WTC11 (cell line): ENCODE measurements around the gene GNG3. TPM values are rescaled to one million over a fixed set of nuclear protein-coding genes. Genes with fewer than 3 reads are reported as not detected.

Experiments
- EMX1 ChIP-seq: fragments of 250-450 bp; sonication (Bioruptor Pico); IDR thresholded peaks from 2 replicates; pipeline ENCODE4 v1.8.0; 2021; ENCODE audit warnings: mild to moderate bottlenecking
- ERG ChIP-seq: fragments of 250-450 bp; sonication (Bioruptor Pico); IDR thresholded peaks from 2 replicates; pipeline ENCODE4 v1.8.0; 2021; ENCODE audit warnings: mild to moderate bottlenecking
- FOXJ3 ChIP-seq: sonication (generic); formaldehyde crosslinking; IDR thresholded peaks from 2 replicates; pipeline ENCODE4 v1.9.0; 2021; ENCODE audit warnings: missing genetic modification reagents, mild to moderate bottlenecking, borderline replicate concordance
- FOXP1 ChIP-seq: sonication (generic); formaldehyde crosslinking; IDR thresholded peaks from 2 replicates; pipeline ENCODE4 v1.8.0; 2022; ENCODE audit warnings: missing genetic modification reagents, mild to moderate bottlenecking, moderate library complexity, borderline replicate concordance
- GABPB1 ChIP-seq: sonication (generic); formaldehyde crosslinking; IDR thresholded peaks from 2 replicates; pipeline ENCODE4 v1.8.1; 2023; ENCODE audit warnings: mild to moderate bottlenecking, missing genetic modification reagents
- HMGA2 ChIP-seq: fragments of 250-450 bp; sonication (Bioruptor Pico); IDR thresholded peaks from 2 replicates; pipeline ENCODE4 v1.4.0; 2021; ENCODE audit warnings: mild to moderate bottlenecking, moderate library complexity
- MXD4 ChIP-seq: fragments of 250-450 bp; sonication (Bioruptor Pico); IDR thresholded peaks from 2 replicates; pipeline ENCODE4 v1.8.0; 2021; ENCODE audit warnings: mild to moderate bottlenecking, moderate library complexity, borderline replicate concordance
- NFATC4 ChIP-seq: fragments of 250-450 bp; sonication (Bioruptor Pico); IDR thresholded peaks from 2 replicates; pipeline ENCODE4 v1.9.0; 2021; ENCODE audit warnings: mild to moderate bottlenecking
- TCF7 ChIP-seq: sonication (generic); formaldehyde crosslinking; IDR thresholded peaks from 2 replicates; pipeline ENCODE4 v1.8.0; 2022; ENCODE audit warnings: mild to moderate bottlenecking, low read depth, missing genetic modification reagents, moderate library complexity
- TEAD4 ChIP-seq: sonication (generic); formaldehyde crosslinking; IDR thresholded peaks from 2 replicates; pipeline ENCODE4 v1.8.0; 2022; ENCODE audit warnings: mild to moderate bottlenecking, missing genetic modification reagents
- TP53 ChIP-seq: sonication (generic); formaldehyde crosslinking; IDR thresholded peaks from 2 replicates; pipeline ENCODE4 v1.8.1; 2023; ENCODE audit warnings: mild to moderate bottlenecking, missing genetic modification reagents
- ZMAT4 ChIP-seq: fragments of 250-450 bp; sonication (Bioruptor Pico); IDR thresholded peaks from 2 replicates; pipeline ENCODE4 v1.9.0; 2021; ENCODE audit warnings: mild to moderate bottlenecking
- ZNF232 ChIP-seq: sonication (generic); formaldehyde crosslinking; IDR thresholded peaks from 2 replicates; pipeline ENCODE4 v1.8.0; 2022; ENCODE audit warnings: mild to moderate bottlenecking, missing genetic modification reagents
- ZNF281 ChIP-seq: sonication (generic); formaldehyde crosslinking; IDR thresholded peaks from 2 replicates; pipeline ENCODE4 v1.8.0; 2023; ENCODE audit warnings: mild to moderate bottlenecking, missing genetic modification reagents
- ZNF317 ChIP-seq: sonication (generic); formaldehyde crosslinking; IDR thresholded peaks from 2 replicates; pipeline ENCODE4 v1.8.1; 2023; ENCODE audit warnings: low read depth, mild to moderate bottlenecking, moderate library complexity, missing genetic modification reagents, borderline replicate concordance
- total RNA-seq: library from RNA; stranded (reverse); gene quantifications from 3 replicates; pipeline ENCODE4 v1.2.3, GENCODE V29; 2021
- TF ChIP-seq, protein P1 (sequence below): sonication (generic); formaldehyde crosslinking; IDR thresholded peaks from 2 replicates; pipeline ENCODE4 v1.8.0; 2022; ENCODE audit warnings: missing genetic modification reagents
- TF ChIP-seq, protein P2 (sequence below): sonication (generic); formaldehyde crosslinking; IDR thresholded peaks from 2 replicates; pipeline ENCODE4 v1.8.0; 2022; ENCODE audit warnings: mild to moderate bottlenecking, missing genetic modification reagents
- TF ChIP-seq, protein P3 (sequence below): fragments of 250-450 bp; sonication (Bioruptor Pico); IDR thresholded peaks from 2 replicates; pipeline ENCODE4 v2.1.2; 2022; ENCODE audit warnings: mild to moderate bottlenecking, moderate library complexity
- TF ChIP-seq, protein P4 (sequence below): sonication (generic); formaldehyde crosslinking; conservative IDR thresholded peaks from 2 replicates; pipeline ENCODE4 v1.8.1; 2023; ENCODE audit warnings: mild to moderate bottlenecking, low read depth, missing genetic modification reagents, moderate library complexity
- TF ChIP-seq, protein P5 (sequence below): fragments of 250-450 bp; sonication (Bioruptor Pico); conservative IDR thresholded peaks from 2 replicates; pipeline ENCODE4 v1.9.0; 2021; ENCODE audit warnings: mild to moderate bottlenecking
- TF ChIP-seq, protein P6 (sequence below): sonication (generic); formaldehyde crosslinking; conservative IDR thresholded peaks from 2 replicates; pipeline ENCODE4 v1.8.1; 2022; ENCODE audit warnings: mild to moderate bottlenecking, missing genetic modification reagents

The GNG3 gene
- total RNA-seq, 1 experiment from 2014 or later: 6.0 TPM

- TF ChIP-seq, protein P1, sequence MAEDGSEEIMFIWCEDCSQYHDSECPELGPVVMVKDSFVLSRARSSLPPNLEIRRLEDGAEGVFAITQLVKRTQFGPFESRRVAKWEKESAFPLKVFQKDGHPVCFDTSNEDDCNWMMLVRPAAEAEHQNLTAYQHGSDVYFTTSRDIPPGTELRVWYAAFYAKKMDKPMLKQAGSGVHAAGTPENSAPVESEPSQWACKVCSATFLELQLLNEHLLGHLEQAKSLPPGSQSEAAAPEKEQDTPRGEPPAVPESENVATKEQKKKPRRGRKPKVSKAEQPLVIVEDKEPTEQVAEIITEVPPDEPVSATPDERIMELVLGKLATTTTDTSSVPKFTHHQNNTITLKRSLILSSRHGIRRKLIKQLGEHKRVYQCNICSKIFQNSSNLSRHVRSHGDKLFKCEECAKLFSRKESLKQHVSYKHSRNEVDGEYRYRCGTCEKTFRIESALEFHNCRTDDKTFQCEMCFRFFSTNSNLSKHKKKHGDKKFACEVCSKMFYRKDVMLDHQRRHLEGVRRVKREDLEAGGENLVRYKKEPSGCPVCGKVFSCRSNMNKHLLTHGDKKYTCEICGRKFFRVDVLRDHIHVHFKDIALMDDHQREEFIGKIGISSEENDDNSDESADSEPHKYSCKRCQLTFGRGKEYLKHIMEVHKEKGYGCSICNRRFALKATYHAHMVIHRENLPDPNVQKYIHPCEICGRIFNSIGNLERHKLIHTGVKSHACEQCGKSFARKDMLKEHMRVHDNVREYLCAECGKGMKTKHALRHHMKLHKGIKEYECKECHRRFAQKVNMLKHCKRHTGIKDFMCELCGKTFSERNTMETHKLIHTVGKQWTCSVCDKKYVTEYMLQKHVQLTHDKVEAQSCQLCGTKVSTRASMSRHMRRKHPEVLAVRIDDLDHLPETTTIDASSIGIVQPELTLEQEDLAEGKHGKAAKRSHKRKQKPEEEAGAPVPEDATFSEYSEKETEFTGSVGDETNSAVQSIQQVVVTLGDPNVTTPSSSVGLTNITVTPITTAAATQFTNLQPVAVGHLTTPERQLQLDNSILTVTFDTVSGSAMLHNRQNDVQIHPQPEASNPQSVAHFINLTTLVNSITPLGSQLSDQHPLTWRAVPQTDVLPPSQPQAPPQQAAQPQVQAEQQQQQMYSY (CRISPR knock-in tag): peak; percentile 84
- TF ChIP-seq TCF7 (CRISPR knock-in tag): no peak
- TF ChIP-seq ERG (CRISPR knock-in tag): peak; percentile 89; the same call in 1 of the 2 replicates
- no peak; the same call in none of the 2 replicates for TF ChIP-seq FOXP1 (CRISPR knock-in tag)
- TF ChIP-seq NFATC4 (CRISPR knock-in tag): peak; percentile 96
- no peak for TF ChIP-seq TP53 (CRISPR knock-in tag)
- no peak for TF ChIP-seq FOXJ3 (CRISPR knock-in tag)
- TF ChIP-seq, protein P2, sequence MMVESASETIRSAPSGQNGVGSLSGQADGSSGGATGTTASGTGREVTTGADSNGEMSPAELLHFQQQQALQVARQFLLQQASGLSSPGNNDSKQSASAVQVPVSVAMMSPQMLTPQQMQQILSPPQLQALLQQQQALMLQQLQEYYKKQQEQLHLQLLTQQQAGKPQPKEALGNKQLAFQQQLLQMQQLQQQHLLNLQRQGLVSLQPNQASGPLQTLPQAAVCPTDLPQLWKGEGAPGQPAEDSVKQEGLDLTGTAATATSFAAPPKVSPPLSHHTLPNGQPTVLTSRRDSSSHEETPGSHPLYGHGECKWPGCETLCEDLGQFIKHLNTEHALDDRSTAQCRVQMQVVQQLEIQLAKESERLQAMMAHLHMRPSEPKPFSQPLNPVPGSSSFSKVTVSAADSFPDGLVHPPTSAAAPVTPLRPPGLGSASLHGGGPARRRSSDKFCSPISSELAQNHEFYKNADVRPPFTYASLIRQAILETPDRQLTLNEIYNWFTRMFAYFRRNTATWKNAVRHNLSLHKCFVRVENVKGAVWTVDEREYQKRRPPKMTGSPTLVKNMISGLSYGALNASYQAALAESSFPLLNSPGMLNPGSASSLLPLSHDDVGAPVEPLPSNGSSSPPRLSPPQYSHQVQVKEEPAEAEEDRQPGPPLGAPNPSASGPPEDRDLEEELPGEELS (CRISPR knock-in tag): peak; percentile 27; the same call in 1 of the 2 replicates
- TF ChIP-seq GABPB1 (CRISPR knock-in tag): peak; percentile 19; the same call in 1 of the 2 replicates
- peak; percentile 26; the same call in 1 of the 2 replicates for TF ChIP-seq HMGA2 (CRISPR knock-in tag)
- TF ChIP-seq EMX1 (CRISPR knock-in tag): peak; percentile 90
- TF ChIP-seq ZNF317 (CRISPR knock-in tag): no peak
- no peak for TF ChIP-seq MXD4 (CRISPR knock-in tag)
- TF ChIP-seq, protein P3, sequence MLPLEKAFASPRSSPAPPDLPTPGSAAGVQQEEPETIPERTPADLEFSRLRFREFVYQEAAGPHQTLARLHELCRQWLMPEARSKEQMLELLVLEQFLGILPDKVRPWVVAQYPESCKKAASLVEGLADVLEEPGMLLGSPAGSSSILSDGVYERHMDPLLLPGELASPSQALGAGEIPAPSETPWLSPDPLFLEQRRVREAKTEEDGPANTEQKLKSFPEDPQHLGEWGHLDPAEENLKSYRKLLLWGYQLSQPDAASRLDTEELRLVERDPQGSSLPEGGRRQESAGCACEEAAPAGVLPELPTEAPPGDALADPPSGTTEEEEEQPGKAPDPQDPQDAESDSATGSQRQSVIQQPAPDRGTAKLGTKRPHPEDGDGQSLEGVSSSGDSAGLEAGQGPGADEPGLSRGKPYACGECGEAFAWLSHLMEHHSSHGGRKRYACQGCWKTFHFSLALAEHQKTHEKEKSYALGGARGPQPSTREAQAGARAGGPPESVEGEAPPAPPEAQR (CRISPR knock-in tag): no peak
- TF ChIP-seq, protein P4, sequence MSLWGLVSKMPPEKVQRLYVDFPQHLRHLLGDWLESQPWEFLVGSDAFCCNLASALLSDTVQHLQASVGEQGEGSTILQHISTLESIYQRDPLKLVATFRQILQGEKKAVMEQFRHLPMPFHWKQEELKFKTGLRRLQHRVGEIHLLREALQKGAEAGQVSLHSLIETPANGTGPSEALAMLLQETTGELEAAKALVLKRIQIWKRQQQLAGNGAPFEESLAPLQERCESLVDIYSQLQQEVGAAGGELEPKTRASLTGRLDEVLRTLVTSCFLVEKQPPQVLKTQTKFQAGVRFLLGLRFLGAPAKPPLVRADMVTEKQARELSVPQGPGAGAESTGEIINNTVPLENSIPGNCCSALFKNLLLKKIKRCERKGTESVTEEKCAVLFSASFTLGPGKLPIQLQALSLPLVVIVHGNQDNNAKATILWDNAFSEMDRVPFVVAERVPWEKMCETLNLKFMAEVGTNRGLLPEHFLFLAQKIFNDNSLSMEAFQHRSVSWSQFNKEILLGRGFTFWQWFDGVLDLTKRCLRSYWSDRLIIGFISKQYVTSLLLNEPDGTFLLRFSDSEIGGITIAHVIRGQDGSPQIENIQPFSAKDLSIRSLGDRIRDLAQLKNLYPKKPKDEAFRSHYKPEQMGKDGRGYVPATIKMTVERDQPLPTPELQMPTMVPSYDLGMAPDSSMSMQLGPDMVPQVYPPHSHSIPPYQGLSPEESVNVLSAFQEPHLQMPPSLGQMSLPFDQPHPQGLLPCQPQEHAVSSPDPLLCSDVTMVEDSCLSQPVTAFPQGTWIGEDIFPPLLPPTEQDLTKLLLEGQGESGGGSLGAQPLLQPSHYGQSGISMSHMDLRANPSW: no peak
- TF ChIP-seq ZMAT4 (CRISPR knock-in tag): peak; percentile 92
- peak; percentile 15; the same call in 1 of the 2 replicates for TF ChIP-seq TEAD4
- TF ChIP-seq, protein P5, sequence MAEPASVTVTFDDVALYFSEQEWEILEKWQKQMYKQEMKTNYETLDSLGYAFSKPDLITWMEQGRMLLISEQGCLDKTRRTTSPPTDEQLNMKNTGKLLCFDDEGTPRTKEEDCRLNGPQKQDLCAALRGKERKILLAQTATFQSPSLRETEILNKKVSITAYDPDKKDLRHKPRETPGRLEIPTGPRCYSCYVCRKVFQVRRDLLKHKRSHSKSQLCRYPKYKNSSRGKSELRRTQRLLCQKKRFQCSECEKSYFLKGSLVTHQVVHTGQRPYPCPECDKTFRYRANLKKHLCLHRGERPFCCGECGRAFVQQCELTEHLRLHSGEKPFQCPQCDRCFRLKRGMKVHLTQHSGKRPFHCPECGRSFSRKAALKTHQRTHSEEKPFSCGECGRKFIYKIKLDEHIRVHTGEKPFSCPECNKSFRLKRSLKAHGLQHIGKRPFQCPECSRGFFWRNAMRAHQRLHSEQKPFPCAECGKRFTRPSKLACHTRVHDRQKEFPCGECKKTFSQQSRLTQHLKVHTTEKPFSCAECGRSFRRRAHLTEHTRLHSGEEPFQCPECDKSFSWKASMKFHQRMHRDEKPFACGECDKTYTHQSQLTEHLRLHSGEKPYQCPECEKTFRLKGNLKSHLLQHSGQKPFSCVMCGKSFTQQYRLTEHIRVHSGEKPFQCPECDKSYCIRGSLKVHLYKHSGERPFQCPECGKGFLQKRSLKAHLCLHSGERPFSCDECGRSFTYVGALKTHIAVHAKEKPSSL (CRISPR knock-in tag): peak; percentile 92
- TF ChIP-seq ZNF232 (CRISPR knock-in tag): peak; percentile 18
- TF ChIP-seq, protein P6, sequence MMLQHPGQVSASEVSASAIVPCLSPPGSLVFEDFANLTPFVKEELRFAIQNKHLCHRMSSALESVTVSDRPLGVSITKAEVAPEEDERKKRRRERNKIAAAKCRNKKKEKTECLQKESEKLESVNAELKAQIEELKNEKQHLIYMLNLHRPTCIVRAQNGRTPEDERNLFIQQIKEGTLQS (CRISPR knock-in tag): no peak
- TF ChIP-seq ZNF281: no peak
These were observed 42.3 kb upstream of the GNG3 start, which contains the start of the genes C11orf98 and CSKMT (continued) for GRCh38 chr11:62665075-62665598.
